ENCODE results near the gene GRIN1.

The GRIN1 gene

DNA sequence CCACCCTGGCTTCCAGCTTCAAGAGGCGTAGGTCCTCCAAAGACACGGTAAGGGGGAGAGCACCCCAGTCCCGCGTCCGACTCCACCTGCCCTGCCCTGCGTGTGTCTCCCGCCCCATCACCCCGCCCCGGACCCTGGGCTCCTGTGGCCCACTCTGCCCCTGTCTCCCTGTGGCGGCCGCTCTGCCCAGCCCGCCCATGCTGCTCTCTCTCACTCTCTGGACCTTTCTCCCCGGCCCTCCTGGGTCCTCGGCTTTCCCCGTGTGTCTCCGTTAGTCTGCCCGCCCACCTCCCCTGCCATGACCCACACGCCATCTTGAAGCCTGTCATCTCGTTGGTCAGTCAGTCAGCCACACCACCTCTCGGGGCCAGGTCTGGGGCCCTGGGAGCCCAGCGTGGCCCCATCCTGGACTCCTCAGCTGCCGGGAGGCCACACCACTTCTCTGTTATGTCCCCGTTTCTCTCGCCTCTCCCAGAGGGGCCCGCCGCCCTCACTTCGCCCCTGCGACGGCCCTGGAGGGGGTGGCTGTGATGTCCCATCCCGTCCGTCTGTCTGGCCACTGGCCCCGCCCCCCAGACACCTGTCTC lies 26.4 kb downstream of the GRIN1 start:
- no peak overlapping the region for H3K27ac ChIP-seq (ENCODE audit: low read depth, low read length)
- no peak overlapping the region for H3K4me3 ChIP-seq (ENCODE audit: low read depth in 1 of 5, low read length in 5 of 5)
- no peaks in the 10 kb centered on the region for H3K9me3 ChIP-seq (ENCODE audit: control insufficient read depth in 5 of 5, low read length in 5 of 5)
- peaks cover 0 to 31% (median 20%) of the 10 kb centered on the region in 5 donors for H3K4me1 ChIP-seq (ENCODE audit: control insufficient read depth in 5 of 5, insufficient read depth in 5 of 5, low read length in 5 of 5)
- no peaks in the 10 kb centered on the region for H3K36me3 ChIP-seq (ENCODE audit: control insufficient read depth in 5 of 5, insufficient read depth in 5 of 5, low read length in 5 of 5)
- H3K27me3 ChIP-seq (ENCODE audit: control insufficient read depth in 5 of 5, insufficient read depth in 4 of 5, low read length in 5 of 5): peaks cover 54 to 84% (median 74%) of the 10 kb centered on the region in 5 donors
- H3K9ac ChIP-seq (ENCODE audit: low read length in 5 of 5): no peak overlapping the region

- no peak overlapping the region for H3K9ac ChIP-seq (ENCODE audit: low read length in 5 of 5)
- H3K4me3 ChIP-seq (ENCODE audit: low read depth in 1 of 5, low read length in 5 of 5): no peak overlapping the region
- H3K36me3 ChIP-seq (ENCODE audit: control insufficient read depth in 5 of 5, insufficient read depth in 5 of 5, low read length in 5 of 5): no peaks in the 10 kb centered on the region
- no peaks in the 10 kb centered on the region for H3K9me3 ChIP-seq (ENCODE audit: control insufficient read depth in 5 of 5, low read length in 5 of 5)
- no peak overlapping the region for H3K27ac ChIP-seq (ENCODE audit: low read depth, low read length)
- peaks cover 0 to 31% (median 20%) of the 10 kb centered on the region in 5 donors for H3K4me1 ChIP-seq (ENCODE audit: control insufficient read depth in 5 of 5, insufficient read depth in 5 of 5, low read length in 5 of 5)
- peaks cover 55 to 88% (median 78%) of the 10 kb centered on the region in 5 donors for H3K27me3 ChIP-seq (ENCODE audit: control insufficient read depth in 5 of 5, insufficient read depth in 4 of 5, low read length in 5 of 5)
Observed at GRCh38 chr9:137166380-137167229, 27.7 kb downstream of the GRIN1 start.

GRCh38 chr9:137167277-137167746 lies 28.4 kb downstream of the GRIN1 start:
- Histone ChIP-seq H3K9ac (ENCODE audit: low read length in 5 of 5) (no peak overlapping the region), H3K27ac (ENCODE audit: low read depth, low read length) (no peak overlapping the region), H3K9me3 (ENCODE audit: control insufficient read depth in 5 of 5, low read length in 5 of 5) (no peaks in the 10 kb centered on the region), H3K4me1 (ENCODE audit: control insufficient read depth in 5 of 5, insufficient read depth in 5 of 5, low read length in 5 of 5) (peaks cover 0 to 31% (median 20%) of the 10 kb centered on the region in 5 donors), H3K4me3 (ENCODE audit: low read depth in 1 of 5, low read length in 5 of 5) (no peak overlapping the region), H3K36me3 (ENCODE audit: control insufficient read depth in 5 of 5, insufficient read depth in 5 of 5, low read length in 5 of 5) (no peaks in the 10 kb centered on the region), H3K27me3 (ENCODE audit: control insufficient read depth in 5 of 5, insufficient read depth in 4 of 5, low read length in 5 of 5) (peaks cover 55 to 88% (median 81%) of the 10 kb centered on the region in 5 donors)

- H3K4me3 ChIP-seq (ENCODE audit: low read depth in 1 of 5, low read length in 5 of 5): no peak overlapping the region
- H3K4me1 ChIP-seq (ENCODE audit: control insufficient read depth in 5 of 5, insufficient read depth in 5 of 5, low read length in 5 of 5): peaks cover 0 to 26% (median 19%) of the 10 kb centered on the region in 5 donors
- H3K9ac ChIP-seq (ENCODE audit: low read length in 5 of 5): no peak overlapping the region
- H3K27ac ChIP-seq (ENCODE audit: low read depth, low read length): no peak overlapping the region
- H3K9me3 ChIP-seq (ENCODE audit: control insufficient read depth in 5 of 5, low read length in 5 of 5): no peaks in the 10 kb centered on the region
- H3K27me3 ChIP-seq (ENCODE audit: control insufficient read depth in 5 of 5, insufficient read depth in 4 of 5, low read length in 5 of 5): peaks cover 53 to 88% (median 78%) of the 10 kb centered on the region in 5 donors
- H3K36me3 ChIP-seq (ENCODE audit: control insufficient read depth in 5 of 5, insufficient read depth in 5 of 5, low read length in 5 of 5): no peaks in the 10 kb centered on the region
Observed at GRCh38 chr9:137167747-137168572, 29.0 kb downstream of the GRIN1 start.

DNA sequence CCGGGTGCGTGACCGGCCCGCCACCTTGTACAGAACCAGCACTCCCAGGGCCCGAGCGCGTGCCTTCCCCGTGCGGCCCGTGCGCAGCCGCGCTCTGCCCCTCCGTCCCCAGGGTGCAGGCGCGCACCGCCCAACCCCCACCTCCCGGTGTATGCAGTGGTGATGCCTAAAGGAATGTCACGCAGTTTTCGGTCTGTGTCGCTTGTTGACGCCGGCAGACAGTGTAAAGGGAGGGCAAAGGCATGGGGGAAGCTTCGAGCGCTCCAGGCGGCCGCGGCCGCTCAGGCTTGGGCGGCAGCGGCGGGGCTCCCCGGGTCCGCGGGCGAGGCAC lies 29.6 kb downstream of the GRIN1 start:
- H3K4me3 ChIP-seq (ENCODE audit: low read depth in 1 of 5, low read length in 5 of 5): peak overlapping the region in 4 of 5 donors; percentile 27 to 66 (median 58)
- H3K36me3 ChIP-seq (ENCODE audit: control insufficient read depth in 5 of 5, insufficient read depth in 5 of 5, low read length in 5 of 5): no peaks in the 10 kb centered on the region
- no peaks in the 10 kb centered on the region for H3K9me3 ChIP-seq (ENCODE audit: control insufficient read depth in 5 of 5, low read length in 5 of 5)
- H3K4me1 ChIP-seq (ENCODE audit: control insufficient read depth in 5 of 5, insufficient read depth in 5 of 5, low read length in 5 of 5): peaks cover 0 to 21% (median 16%) of the 10 kb centered on the region in 5 donors
- peaks cover 50 to 89% (median 73%) of the 10 kb centered on the region in 5 donors for H3K27me3 ChIP-seq (ENCODE audit: control insufficient read depth in 5 of 5, insufficient read depth in 4 of 5, low read length in 5 of 5)
- H3K27ac ChIP-seq (ENCODE audit: low read depth, low read length): no peak overlapping the region
- no peak overlapping the region for H3K9ac ChIP-seq (ENCODE audit: low read length in 5 of 5)

DNA sequence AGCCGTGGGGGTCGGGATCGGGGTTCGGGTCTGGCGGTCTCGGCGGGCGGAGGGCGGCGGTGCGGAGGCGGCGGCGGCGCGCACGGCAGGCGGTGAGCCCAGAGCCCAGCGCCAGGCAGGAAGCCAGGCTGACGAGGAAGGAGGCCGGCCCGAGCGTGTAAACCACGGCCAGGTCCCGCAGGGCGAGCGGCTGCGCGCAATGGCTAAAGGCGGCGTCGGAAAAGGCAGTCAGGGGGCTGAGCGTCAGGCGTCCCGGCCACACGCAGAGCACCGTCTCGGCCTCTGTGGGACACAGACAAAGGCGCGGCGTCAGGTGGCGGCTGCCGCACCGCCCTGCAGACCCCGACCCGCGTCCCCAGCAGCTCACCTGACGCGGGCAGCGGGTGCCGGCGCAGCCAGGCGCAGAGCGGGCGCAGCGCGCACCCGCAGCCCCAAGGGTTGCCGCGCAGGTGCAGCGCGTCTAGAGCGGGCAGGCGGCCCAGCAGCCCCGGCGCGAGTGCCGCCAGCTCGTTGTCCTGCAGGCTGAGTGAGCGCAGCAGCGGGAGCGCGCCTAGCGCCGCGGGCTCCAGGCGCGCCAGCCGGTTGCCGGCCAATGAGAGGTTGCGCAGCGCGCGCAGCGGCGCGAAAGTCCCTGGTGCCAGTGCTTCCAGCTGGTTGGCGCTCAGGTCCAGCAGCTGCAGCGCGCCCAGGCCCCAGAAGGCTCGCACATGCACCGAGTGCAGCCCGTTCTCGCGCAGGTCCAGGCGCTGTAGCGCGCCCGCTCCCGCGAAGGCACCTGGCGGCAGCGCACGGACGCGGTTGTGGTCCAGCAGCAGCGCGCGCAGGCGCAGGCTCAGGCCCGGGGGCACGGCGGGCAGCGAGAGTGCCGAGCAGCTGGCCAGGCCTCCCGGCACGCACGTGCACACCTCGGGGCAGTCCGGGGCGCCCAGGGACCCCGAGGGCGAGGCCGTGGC lies 30.2 kb downstream of the GRIN1 start:
- Histone ChIP-seq H3K27ac (ENCODE audit: low read depth, low read length) (no peak overlapping the region), H3K4me3 (ENCODE audit: low read depth in 1 of 5, low read length in 5 of 5) (peak overlapping the region in 4 of 5 donors; percentile 32 to 66 (median 58)), H3K9me3 (ENCODE audit: control insufficient read depth in 5 of 5, low read length in 5 of 5) (no peaks in the 10 kb centered on the region), H3K36me3 (ENCODE audit: control insufficient read depth in 5 of 5, insufficient read depth in 5 of 5, low read length in 5 of 5) (no peaks in the 10 kb centered on the region), H3K27me3 (ENCODE audit: control insufficient read depth in 5 of 5, insufficient read depth in 4 of 5, low read length in 5 of 5) (peaks cover 44 to 85% (median 67%) of the 10 kb centered on the region in 5 donors), H3K9ac (ENCODE audit: low read length in 5 of 5) (no peak overlapping the region), H3K4me1 (ENCODE audit: control insufficient read depth in 5 of 5, insufficient read depth in 5 of 5, low read length in 5 of 5) (peaks cover 0 to 21% (median 16%) of the 10 kb centered on the region in 5 donors)

- Histone ChIP-seq H3K27ac (ENCODE audit: low read depth, low read length) (no peak within 1 kb of the TSS), H3K4me3 (ENCODE audit: low read depth in 1 of 5, low read length in 5 of 5) (peak within 1 kb of the TSS in 4 of 5 donors; percentile 32 to 66 (median 58)), H3K4me1 (ENCODE audit: control insufficient read depth in 5 of 5, insufficient read depth in 5 of 5, low read length in 5 of 5) (peaks cover 0 to 21% (median 16%) of the 10 kb centered on the region in 5 donors), H3K27me3 (ENCODE audit: control insufficient read depth in 5 of 5, insufficient read depth in 4 of 5, low read length in 5 of 5) (peaks cover 37 to 78% (median 59%) of the 10 kb centered on the region in 5 donors), H3K36me3 (ENCODE audit: control insufficient read depth in 5 of 5, insufficient read depth in 5 of 5, low read length in 5 of 5) (no peaks in the 10 kb centered on the region), H3K9ac (ENCODE audit: low read length in 5 of 5) (no peak within 1 kb of the TSS), H3K9me3 (ENCODE audit: control insufficient read depth in 5 of 5, low read length in 5 of 5) (no peaks in the 10 kb centered on the region)
Observed at GRCh38 chr9:137169896-137170358, 31.0 kb downstream of the GRIN1 start, which contains the start of gene LRRC26. Gene LRRC26, minus strand, starts transcription at chr9:137170051. Its CDS starts 108 bp downstream, at chr9:137169943.

- Histone ChIP-seq H3K27ac (ENCODE audit: low read depth, low read length) (no peak overlapping the region), H3K4me1 (ENCODE audit: control insufficient read depth in 5 of 5, insufficient read depth in 5 of 5, low read length in 5 of 5) (peaks cover 0 to 21% (median 16%) of the 10 kb centered on the region in 5 donors), H3K4me3 (ENCODE audit: low read depth in 1 of 5, low read length in 5 of 5) (no peak overlapping the region), H3K36me3 (ENCODE audit: control insufficient read depth in 5 of 5, insufficient read depth in 5 of 5, low read length in 5 of 5) (no peaks in the 10 kb centered on the region), H3K9me3 (ENCODE audit: control insufficient read depth in 5 of 5, low read length in 5 of 5) (no peaks in the 10 kb centered on the region), H3K27me3 (ENCODE audit: control insufficient read depth in 5 of 5, insufficient read depth in 4 of 5, low read length in 5 of 5) (peaks cover 33 to 71% (median 52%) of the 10 kb centered on the region in 5 donors), H3K9ac (ENCODE audit: low read length in 5 of 5) (no peak overlapping the region)
Observed at GRCh38 chr9:137170486-137171148, 31.7 kb downstream of the GRIN1 start.

All from subcutaneous abdominal adipose tissue (tissue), 5 donors.